ENCODE data around the gene MYH3.

The MYH3 gene

GRCh38 chr17:10631701-10632100 lies 25.4 kb downstream of the MYH3 start:
- peaks cover 8% of the 10 kb centered on the region for H3K27me3 Mint-ChIP-seq (ENCODE audit: low read depth, poor library complexity)
- H3K36me3 Mint-ChIP-seq (ENCODE audit: low read depth): peaks cover 23% of the 10 kb centered on the region
- H3K4me3 Mint-ChIP-seq: no peak overlapping the region
- peaks cover 8% of the 10 kb centered on the region for H3K4me1 Mint-ChIP-seq
- H3K27ac Mint-ChIP-seq: no peak overlapping the region
- no peaks in the 10 kb centered on the region for H3K9me3 Mint-ChIP-seq
- no peak for DNase-seq
- TF ChIP-seq, protein P1, sequence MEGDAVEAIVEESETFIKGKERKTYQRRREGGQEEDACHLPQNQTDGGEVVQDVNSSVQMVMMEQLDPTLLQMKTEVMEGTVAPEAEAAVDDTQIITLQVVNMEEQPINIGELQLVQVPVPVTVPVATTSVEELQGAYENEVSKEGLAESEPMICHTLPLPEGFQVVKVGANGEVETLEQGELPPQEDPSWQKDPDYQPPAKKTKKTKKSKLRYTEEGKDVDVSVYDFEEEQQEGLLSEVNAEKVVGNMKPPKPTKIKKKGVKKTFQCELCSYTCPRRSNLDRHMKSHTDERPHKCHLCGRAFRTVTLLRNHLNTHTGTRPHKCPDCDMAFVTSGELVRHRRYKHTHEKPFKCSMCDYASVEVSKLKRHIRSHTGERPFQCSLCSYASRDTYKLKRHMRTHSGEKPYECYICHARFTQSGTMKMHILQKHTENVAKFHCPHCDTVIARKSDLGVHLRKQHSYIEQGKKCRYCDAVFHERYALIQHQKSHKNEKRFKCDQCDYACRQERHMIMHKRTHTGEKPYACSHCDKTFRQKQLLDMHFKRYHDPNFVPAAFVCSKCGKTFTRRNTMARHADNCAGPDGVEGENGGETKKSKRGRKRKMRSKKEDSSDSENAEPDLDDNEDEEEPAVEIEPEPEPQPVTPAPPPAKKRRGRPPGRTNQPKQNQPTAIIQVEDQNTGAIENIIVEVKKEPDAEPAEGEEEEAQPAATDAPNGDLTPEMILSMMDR (IDR thresholded peaks at IDR 0.05): no peak

- Mint-ChIP-seq H3K36me3 (ENCODE audit: low read depth) (peaks cover 23% of the 10 kb centered on the region), H3K4me3 (no peak overlapping the region), H3K4me1 (peaks cover 8% of the 10 kb centered on the region), H3K27me3 (ENCODE audit: low read depth, poor library complexity) (peaks cover 8% of the 10 kb centered on the region), H3K9me3 (no peaks in the 10 kb centered on the region), H3K27ac (no peak overlapping the region)
- DNase-seq: peak; percentile 66
- TF ChIP-seq, protein P1 (IDR thresholded peaks at IDR 0.05): peak; percentile 88
Observed at GRCh38 chr17:10631048-10631700, 25.9 kb downstream of the MYH3 start.

GRCh38 chr17:10629706-10630105 lies 27.4 kb downstream of the MYH3 start:
- no peaks in the 10 kb centered on the region for H3K9me3 Mint-ChIP-seq

DNA sequence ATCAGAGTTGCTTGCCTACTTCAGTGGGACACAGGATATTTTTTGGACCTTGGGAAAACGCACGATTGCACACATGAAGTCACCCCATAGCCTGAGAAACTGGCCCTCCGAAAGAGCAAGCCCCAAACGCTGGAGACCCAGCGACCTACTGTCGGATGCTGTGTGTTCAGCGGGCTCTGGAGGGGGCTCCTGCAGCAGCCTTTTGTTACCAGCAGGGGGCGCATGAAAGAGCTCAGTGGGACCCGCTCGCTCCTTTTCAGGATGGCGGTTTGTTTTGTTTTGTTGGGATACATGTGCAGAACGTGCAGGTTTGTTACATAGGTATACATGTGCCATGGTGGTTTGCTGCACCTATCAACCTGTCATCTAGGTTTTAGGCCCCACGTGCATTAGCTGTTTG lies 28.4 kb downstream of the MYH3 start:
- Mint-ChIP-seq H3K27me3 (ENCODE audit: low read depth, poor library complexity) (peaks cover 8% of the 10 kb centered on the region), H3K4me3 (no peak overlapping the region), H3K4me1 (peaks cover 3% of the 10 kb centered on the region), H3K9me3 (no peaks in the 10 kb centered on the region), H3K27ac (no peak overlapping the region), H3K36me3 (ENCODE audit: low read depth) (peaks cover 17% of the 10 kb centered on the region)
- TF ChIP-seq, protein P1 (IDR thresholded peaks at IDR 0.05): peak; percentile 38
- peak; percentile 35 for DNase-seq

More at GRCh38 chr17:10629706-10630105, 27.4 kb downstream of the MYH3 start:
- Mint-ChIP-seq H3K36me3 (ENCODE audit: low read depth) (peaks cover 17% of the 10 kb centered on the region), H3K4me1 (peaks cover 8% of the 10 kb centered on the region), H3K27me3 (ENCODE audit: low read depth, poor library complexity) (peaks cover 8% of the 10 kb centered on the region), H3K27ac (no peak overlapping the region), H3K4me3 (no peak overlapping the region)
- TF ChIP-seq, protein P1 (IDR thresholded peaks at IDR 0.05): no peak
- DNase-seq: no peak

DNA sequence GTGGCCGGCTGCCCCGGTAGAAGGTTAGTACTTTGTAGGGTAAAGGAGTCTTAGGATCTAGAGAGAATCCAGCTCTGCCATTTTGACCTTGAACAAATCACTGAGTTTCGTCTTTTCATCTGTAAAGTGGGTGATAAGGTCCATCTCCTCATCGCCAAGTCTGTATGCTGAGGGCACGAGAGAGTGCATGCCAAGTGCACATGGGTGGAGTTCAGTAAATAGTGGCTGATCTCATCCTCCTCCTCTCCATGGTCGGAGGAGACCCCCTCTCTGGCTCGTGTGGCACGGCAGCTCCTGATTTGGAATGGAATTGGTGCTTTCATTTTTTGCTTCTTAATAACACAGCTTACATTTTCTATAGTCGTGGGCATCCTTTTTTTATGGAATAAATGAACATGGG lies 30.7 kb downstream of the MYH3 start:
- Mint-ChIP-seq H3K4me1 (no peaks in the 10 kb centered on the region), H3K4me3 (no peak overlapping the region), H3K27ac (no peak overlapping the region), H3K36me3 (ENCODE audit: low read depth) (peaks cover 14% of the 10 kb centered on the region), H3K9me3 (no peaks in the 10 kb centered on the region), H3K27me3 (ENCODE audit: low read depth, poor library complexity) (peaks cover 7% of the 10 kb centered on the region)
- TF ChIP-seq, protein P1 (IDR thresholded peaks at IDR 0.05): no peak
- DNase-seq: no peak

DNA sequence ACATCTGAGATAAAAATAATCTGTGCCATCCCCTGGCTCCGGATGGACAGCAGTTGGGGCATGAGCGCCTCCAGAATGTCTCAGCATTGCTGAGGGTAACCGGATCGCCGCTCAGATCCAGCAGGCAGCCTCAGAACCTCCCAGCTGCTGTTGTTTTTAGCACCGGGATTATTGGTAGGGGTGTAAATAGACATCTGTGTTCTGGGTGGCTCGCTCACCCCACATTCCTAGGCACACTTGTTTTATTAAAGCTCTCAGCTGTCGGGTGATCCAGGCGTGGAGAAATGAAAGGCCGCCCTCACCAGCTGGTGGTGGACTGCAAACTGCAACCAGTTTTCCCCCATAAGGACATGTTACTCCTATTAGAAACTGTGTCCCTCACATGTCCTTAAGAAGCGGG lies 32.1 kb downstream of the MYH3 start:
- Mint-ChIP-seq H3K9me3 (no peaks in the 10 kb centered on the region), H3K27me3 (ENCODE audit: low read depth, poor library complexity) (peaks cover 7% of the 10 kb centered on the region), H3K27ac (no peak overlapping the region), H3K36me3 (ENCODE audit: low read depth) (peaks cover 10% of the 10 kb centered on the region), H3K4me3 (no peak overlapping the region), H3K4me1 (no peaks in the 10 kb centered on the region)
- DNase-seq: no peak
- TF ChIP-seq, protein P1 (IDR thresholded peaks at IDR 0.05): no peak

Data from nephron progenitor cell (in vitro differentiated cells).